HCT116 (cell line): Measurements from ENCODE around the gene HCN2. TPM values are rescaled to one million over a fixed set of nuclear protein-coding genes. Genes with fewer than 3 reads are reported as not detected.

Experiments
- ATAC-seq: fragments of 200-7000 bp; cut with Tn5 transposase; 2 replicates; pipeline ENCODE4 v1.9.1; 2020; ENCODE audit warnings: mild to moderate bottlenecking, moderate library complexity
- BruUV-seq: library from RNA; stranded (reverse); fragments of 400-500 nt; replicated peaks from 2 replicates; lab custom pipeline; 2021; lab: Mats Ljungman, UMichigan
- CTCF ChIA-PET: fragments of 300-600 bp; sonication (Branson Sonifier 250); formaldehyde crosslinking; loops from one replicate; lab custom pipeline; 2021; ENCODE audit warnings: antibody characterized with exemption; lab: Charles Lee
- POLR2A ChIA-PET: fragments of 300-600, 350-600 bp; sonication (Branson Sonifier 250); formaldehyde crosslinking; loops from one replicate; lab custom pipeline; 2021; ENCODE audit warnings: antibody characterized with exemption; lab: Charles Lee
- RAD21 ChIA-PET, 2 experiments: fragments of 300-600 bp; sonication (Branson Sonifier 250); formaldehyde crosslinking; loops; one replicate each; lab custom pipeline; 2023; ENCODE audit warnings: low total read pairs in 2 of 2; ENCODE audit not compliant: uncharacterized antibody in 2 of 2, unreplicated experiment in 2 of 2, low non-redundant PET in 1 of 2; lab: Charles Lee
- DNase-seq: peaks from one replicate; pipeline ENCODE4 v3.0.0-alpha.2; 2010; ENCODE audit warnings: low read depth, low spot score
- H2AFZ ChIP-seq: fragments of 200-600 bp; shearing (Covaris generic), sonication (generic); 2 replicates; pipeline ENCODE4 v1.6.1; 2017; ENCODE audit warnings: low read depth, mixed run types, mixed read lengths, antibody characterized with exemption, low read length; ENCODE audit not compliant: poor library complexity, severe bottlenecking
- H3K27ac ChIP-seq: 2 replicates; pipeline ENCODE4 v1.5.1; 2012; ENCODE audit warnings: low read depth, low read length
- H3K27me3 ChIP-seq: fragments of 200-600 bp; sonication (generic); 2 replicates; pipeline ENCODE4 v1.6.1; 2016; ENCODE audit warnings: mixed run types, low read length, mixed read lengths; ENCODE audit not compliant: insufficient read depth
- H3K36me3 ChIP-seq, 2 experiments: fragments of 200-500 bp in 1 of 2; fragments of 200-600 bp in 1 of 2; sonication (Bioruptor generic) in 1 of 2; sonication (generic) in 1 of 2; 2 replicates each; pipeline versions ENCODE4 v1.5.1 to v1.6.1; 2014 to 2016; ENCODE audit warnings: low read length in 2 of 2, inconsistent platforms in 1 of 2, mixed read lengths in 1 of 2, mixed run types in 1 of 2; ENCODE audit not compliant: insufficient read depth in 2 of 2, control insufficient read depth in 1 of 2
- H3K4me1 ChIP-seq, 2 experiments: fragments of 200-600 bp in 1 of 2; sonication (generic) in 1 of 2; 2 replicates each; pipeline versions ENCODE4 v1.5.1 to v1.6.1; 2012 to 2017; ENCODE audit warnings: low read length in 2 of 2, inconsistent platforms in 1 of 2, mild to moderate bottlenecking in 1 of 2, mixed read lengths in 1 of 2, mixed run types in 1 of 2, moderate library complexity in 1 of 2; ENCODE audit not compliant: insufficient read depth in 2 of 2, control insufficient read depth in 1 of 2
- H3K4me2 ChIP-seq: fragments of 200-600 bp; sonication (generic); 2 replicates; pipeline ENCODE4 v1.6.1; 2017; ENCODE audit warnings: mixed run types, low read length, mixed read lengths
- H3K4me3 ChIP-seq, 2 experiments: fragments of 200-600 bp in 1 of 2; sonication (generic) in 1 of 2; replicated peaks in 1 of 2; 2 replicates each; pipeline ENCODE4 v1.5.1; 2011 to 2016; ENCODE audit warnings: low read length in 2 of 2, control low read depth in 1 of 2, low read depth in 1 of 2, mild to moderate bottlenecking in 1 of 2, mixed read lengths in 1 of 2, mixed run types in 1 of 2
- H3K79me2 ChIP-seq: fragments of 200-600 bp; sonication (generic); 2 replicates; pipeline ENCODE4 v1.6.1; 2017; ENCODE audit warnings: mild to moderate bottlenecking, mixed run types, low read length, moderate library complexity, mixed read lengths; ENCODE audit not compliant: insufficient read depth
- H3K9ac ChIP-seq: fragments of 200-600 bp; sonication (generic); 2 replicates; pipeline ENCODE4 v1.6.1; 2016; ENCODE audit warnings: low read length, mixed read lengths
- H3K9me2 ChIP-seq: fragments of 200-600 bp; sonication (generic), shearing (Covaris generic); 2 replicates; pipeline ENCODE4 v1.6.1; 2017; ENCODE audit warnings: mixed run types, mild to moderate bottlenecking, moderate library complexity; ENCODE audit not compliant: insufficient read depth
- H3K9me3 ChIP-seq, 2 experiments: fragments of 200-500 bp in 1 of 2; fragments of 200-600 bp in 1 of 2; sonication (Bioruptor generic) in 1 of 2; sonication (generic) in 1 of 2; 2 replicates each; pipeline ENCODE4 v1.6.1; 2014 to 2017; ENCODE audit warnings: low read length in 2 of 2, mixed read lengths in 2 of 2, inconsistent platforms in 1 of 2, low read depth in 1 of 2, mild to moderate bottlenecking in 1 of 2, mixed run types in 1 of 2, moderate library complexity in 1 of 2; ENCODE audit not compliant: control insufficient read depth in 1 of 2, insufficient read depth in 1 of 2
- H4K20me1 ChIP-seq: fragments of 200-600 bp; sonication (generic), shearing (Covaris generic); 2 replicates; pipeline ENCODE4 v1.6.1; 2017; ENCODE audit warnings: mixed run types, mild to moderate bottlenecking, moderate library complexity; ENCODE audit not compliant: insufficient read depth
- CBX3 ChIP-seq: IDR thresholded peaks from 2 replicates; pipeline ENCODE4 v1.6.1; 2012; ENCODE audit warnings: low read depth
- EGR1 ChIP-seq: IDR thresholded peaks from 2 replicates; pipeline ENCODE4 v1.6.1; 2012; ENCODE audit warnings: low read depth
- ELF1 ChIP-seq: IDR thresholded peaks from 2 replicates; pipeline ENCODE4 v1.6.1; 2012; ENCODE audit warnings: low read depth, borderline replicate concordance
- JUND ChIP-seq: IDR thresholded peaks from 2 replicates; pipeline ENCODE4 v1.6.1; 2012
- POLR2AphosphoS5 ChIP-seq: IDR thresholded peaks from 2 replicates; pipeline ENCODE4 v1.6.1; 2011; ENCODE audit warnings: mild to moderate bottlenecking, low read depth, low read length, moderate library complexity
- SIN3A ChIP-seq: IDR thresholded peaks from 2 replicates; pipeline ENCODE4 v1.6.1; 2012; ENCODE audit warnings: low read depth
- TCF7L2 ChIP-seq: IDR thresholded peaks from 2 replicates; pipeline ENCODE4 v1.7.0; 2011; ENCODE audit warnings: borderline replicate concordance, inconsistent platforms; ENCODE audit not compliant: insufficient read depth, insufficient read length; ENCODE audit errors: extremely low read depth
- ZFX ChIP-seq: fragments of 450-650 bp; IDR thresholded peaks from 2 replicates; pipeline ENCODE4 v1.6.1; 2017
- intact Hi-C: fragments of 100-400 bp; cut with micrococcal nuclease; formaldehyde crosslinking; loops from 2 replicates; pipeline ENCODE4 v1.10.0; 2022
- total RNA-seq: library from RNA; stranded (reverse); gene quantifications from one replicate; pipeline ENCODE4 v1.2.1, GENCODE V29; 2021; ENCODE audit not compliant: unreplicated experiment
- TF ChIP-seq, protein P1 (sequence below): IDR thresholded peaks from 2 replicates; pipeline ENCODE4 v1.6.1; 2011; ENCODE audit warnings: mild to moderate bottlenecking, low read length, moderate library complexity; ENCODE audit not compliant: insufficient replicate concordance; ENCODE audit errors: extremely low read depth
- TF ChIP-seq, protein P2 (sequence below): IDR thresholded peaks from 2 replicates; pipeline ENCODE4 v1.6.1; 2012
- TF ChIP-seq, protein P3 (sequence below): IDR thresholded peaks from 2 replicates; pipeline ENCODE4 v1.6.1; 2012

HCN2 gene
- total RNA-seq, 1 experiment from 2014 or later: 2.4 TPM

DNA sequence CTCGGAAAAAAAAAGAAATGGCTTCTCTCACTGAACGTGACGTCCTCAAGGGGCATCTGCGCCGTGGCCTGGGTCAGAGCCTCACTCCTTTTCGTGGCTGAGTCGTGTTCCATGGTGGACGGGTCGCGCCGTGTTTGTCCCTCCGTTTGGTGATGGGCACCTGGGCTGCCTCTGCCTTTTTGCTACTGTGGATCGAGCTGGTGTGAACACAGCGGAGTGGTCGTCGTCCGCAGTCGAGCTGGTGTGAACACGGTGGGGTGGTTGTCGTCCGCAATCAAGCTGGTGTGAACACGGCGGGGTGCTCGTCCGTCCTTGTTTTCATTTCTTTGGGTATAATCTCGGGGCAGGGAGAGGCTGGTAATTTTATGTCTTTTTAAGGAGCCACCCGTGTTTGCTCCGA, 11.6 kb downstream of the HCN2 start:
- POLR2A ChIA-PET: no interaction called here
- H3K9me2 ChIP-seq: no peaks in the 10 kb centered on the region
- no peaks in the 10 kb centered on the region for H3K79me2 ChIP-seq
- no peak overlapping the region for H3K9ac ChIP-seq
- BruUV-seq: no TSS peak
- CTCF ChIA-PET: no interaction called here
- H3K27ac ChIP-seq: no peak overlapping the region
- no peaks in the 10 kb centered on the region for H3K4me1 ChIP-seq
- intact Hi-C loops: no loop called here
- no peak overlapping the region for H3K4me3 ChIP-seq
- H2AFZ ChIP-seq: no peak overlapping the region
- no peaks in the 10 kb centered on the region for H3K36me3 ChIP-seq
- DNase-seq: no peak
- no peaks in the 10 kb centered on the region for H3K27me3 ChIP-seq
- peaks cover 0 to 10% of the 10 kb centered on the region in 2 experiments; a peak in 1 of 4 replicates for H3K9me3 ChIP-seq
- H3K4me2 ChIP-seq: no peak overlapping the region
- RAD21 ChIA-PET: no interaction called here
- no peak for ATAC-seq
- no peaks in the 10 kb centered on the region for H4K20me1 ChIP-seq
- TF ChIP-seq ELF1 (no peak), EGR1 (no peak), POLR2AphosphoS5 (no peak), SIN3A (no peak), ZFX (no peak), CBX3 (no peak), JUND (no peak), TCF7L2 (no peak)
- TF ChIP-seq, protein P1, sequence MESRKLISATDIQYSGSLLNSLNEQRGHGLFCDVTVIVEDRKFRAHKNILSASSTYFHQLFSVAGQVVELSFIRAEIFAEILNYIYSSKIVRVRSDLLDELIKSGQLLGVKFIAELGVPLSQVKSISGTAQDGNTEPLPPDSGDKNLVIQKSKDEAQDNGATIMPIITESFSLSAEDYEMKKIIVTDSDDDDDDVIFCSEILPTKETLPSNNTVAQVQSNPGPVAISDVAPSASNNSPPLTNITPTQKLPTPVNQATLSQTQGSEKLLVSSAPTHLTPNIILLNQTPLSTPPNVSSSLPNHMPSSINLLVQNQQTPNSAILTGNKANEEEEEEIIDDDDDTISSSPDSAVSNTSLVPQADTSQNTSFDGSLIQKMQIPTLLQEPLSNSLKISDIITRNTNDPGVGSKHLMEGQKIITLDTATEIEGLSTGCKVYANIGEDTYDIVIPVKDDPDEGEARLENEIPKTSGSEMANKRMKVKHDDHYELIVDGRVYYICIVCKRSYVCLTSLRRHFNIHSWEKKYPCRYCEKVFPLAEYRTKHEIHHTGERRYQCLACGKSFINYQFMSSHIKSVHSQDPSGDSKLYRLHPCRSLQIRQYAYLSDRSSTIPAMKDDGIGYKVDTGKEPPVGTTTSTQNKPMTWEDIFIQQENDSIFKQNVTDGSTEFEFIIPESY: no peak
- TF ChIP-seq, protein P2, sequence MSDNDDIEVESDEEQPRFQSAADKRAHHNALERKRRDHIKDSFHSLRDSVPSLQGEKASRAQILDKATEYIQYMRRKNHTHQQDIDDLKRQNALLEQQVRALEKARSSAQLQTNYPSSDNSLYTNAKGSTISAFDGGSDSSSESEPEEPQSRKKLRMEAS: no peak
- TF ChIP-seq, protein P3, sequence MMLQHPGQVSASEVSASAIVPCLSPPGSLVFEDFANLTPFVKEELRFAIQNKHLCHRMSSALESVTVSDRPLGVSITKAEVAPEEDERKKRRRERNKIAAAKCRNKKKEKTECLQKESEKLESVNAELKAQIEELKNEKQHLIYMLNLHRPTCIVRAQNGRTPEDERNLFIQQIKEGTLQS: no peak
